Fibroblast of upper back skin (primary cell): ENCODE measurements around the gene TRIO.
"Not testable (repeated sequence)": the region's sequence is repeated elsewhere in the genome, so short reads cannot be mapped to it uniquely, and the experiment has no call there.

ENCODE experiments used
- DNase-seq: peaks from one replicate; pipeline ENCODE4 v3.0.0-alpha.2; 2013

The TRIO gene

DNA sequence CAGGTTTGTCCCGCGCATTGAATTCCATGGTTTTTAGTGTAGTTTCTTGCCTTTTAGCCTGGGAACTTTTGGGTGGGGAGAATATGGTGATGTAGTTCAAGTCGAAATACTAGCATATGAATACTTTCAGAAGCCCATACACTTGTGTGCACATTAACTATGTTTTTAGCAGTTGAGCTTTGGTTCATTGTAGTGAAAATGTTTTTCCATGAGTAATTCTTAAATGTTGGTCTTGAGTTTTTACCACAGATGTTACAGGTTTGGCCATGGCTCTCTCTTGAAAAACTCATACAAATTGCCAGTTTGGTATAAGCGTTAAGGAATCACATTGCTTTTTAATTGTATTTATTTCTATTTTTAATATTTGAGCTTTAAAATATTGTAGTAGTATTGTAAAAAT lies 45.6 kb downstream of the TRIO start:
- DNase-seq = peak; percentile 34

DNA sequence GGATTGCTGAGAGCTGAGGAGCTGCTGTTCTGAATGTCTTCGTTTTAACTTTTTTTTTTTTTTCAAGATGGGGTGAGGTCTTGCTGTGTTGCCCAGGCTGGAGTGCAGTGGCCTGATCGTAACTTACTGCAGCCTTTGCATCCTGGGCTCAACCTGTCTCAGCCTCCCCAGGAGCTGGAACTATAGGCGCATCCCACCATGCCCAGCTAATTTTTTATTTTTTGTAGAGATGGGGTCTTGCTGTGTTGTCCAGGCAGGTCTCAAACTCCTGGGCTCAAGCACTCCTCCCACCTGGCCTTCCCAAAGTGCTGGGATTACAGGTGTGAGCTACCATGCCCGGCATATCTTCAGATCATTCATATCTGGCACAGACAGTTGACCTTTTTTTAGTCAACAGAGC lies 46.5 kb downstream of the TRIO start:
- no peak for DNase-seq

DNA sequence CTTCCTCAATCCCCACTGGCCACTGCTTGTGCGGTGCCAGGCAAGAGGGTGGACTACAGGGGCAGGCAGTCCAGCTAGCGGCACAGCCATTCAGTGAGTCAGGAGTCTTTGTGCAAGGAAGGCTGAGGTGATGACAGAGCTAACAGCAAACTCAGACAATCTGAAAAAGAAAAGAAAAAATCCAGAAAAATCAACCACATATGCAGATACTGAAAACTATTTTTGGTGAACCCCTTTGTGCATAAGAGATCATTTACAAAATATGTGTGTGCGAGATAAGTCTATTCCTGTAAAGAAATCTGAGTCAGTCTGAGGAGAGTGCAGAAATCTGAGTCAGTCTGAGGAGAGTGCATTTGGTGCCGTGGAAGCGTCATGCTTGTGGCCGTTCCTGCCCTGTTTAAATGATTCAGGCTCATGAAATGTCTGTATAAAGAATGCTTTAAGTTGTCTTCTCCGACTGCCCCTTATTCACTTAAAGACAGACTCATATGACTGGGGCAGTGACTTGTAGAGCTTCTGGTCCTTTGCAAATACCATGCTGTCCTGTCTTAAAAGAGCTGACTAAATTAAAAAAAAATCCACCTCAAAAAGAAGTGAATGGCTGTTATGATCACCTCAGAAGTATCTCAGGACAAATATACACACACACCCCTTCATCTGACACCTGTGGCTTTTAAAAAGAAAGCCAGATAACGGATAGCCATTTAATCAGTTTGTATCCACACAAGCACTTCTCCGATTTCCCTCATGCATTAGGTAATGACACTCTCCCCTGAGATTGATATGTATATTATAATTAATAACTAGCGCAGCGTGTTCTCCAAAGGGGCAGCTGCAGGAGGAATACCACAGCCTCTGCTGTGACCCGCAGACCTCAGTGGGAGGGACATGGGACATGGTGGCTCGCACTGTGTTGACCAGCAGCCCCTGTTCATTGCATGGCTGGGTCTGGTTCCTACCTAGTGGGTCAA lies 47.3 kb downstream of the TRIO start:
- peak; percentile 99 for DNase-seq

- no peak for DNase-seq
Measured at GRCh38 chr5:14191325-14191724, 48.2 kb downstream of the TRIO start.

- DNase-seq = peak; percentile 84
Measured at GRCh38 chr5:14193496-14193895, 50.4 kb downstream of the TRIO start.

DNA sequence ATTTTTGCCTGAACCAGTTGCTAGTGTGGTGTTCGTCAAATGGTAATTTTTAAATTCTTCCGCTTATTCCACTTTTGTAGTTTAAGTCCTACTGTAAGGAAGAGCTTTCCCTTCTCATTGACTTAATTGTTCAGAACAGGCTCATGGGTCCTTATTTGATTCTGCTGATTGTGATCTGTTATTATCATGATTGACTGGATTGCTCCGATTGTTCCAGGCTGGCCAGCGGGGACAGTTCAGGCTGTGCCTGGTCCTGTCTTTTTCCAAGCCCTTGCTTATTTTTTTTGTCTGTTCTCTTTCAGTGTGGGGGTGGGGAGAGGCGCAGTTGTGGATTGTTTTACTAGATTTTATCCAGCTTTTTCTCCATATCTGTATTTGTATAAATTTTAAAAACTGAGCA lies 52.4 kb downstream of the TRIO start:
- no peak for DNase-seq

GRCh38 chr5:14197056-14197455 lies 53.9 kb downstream of the TRIO start:
- DNase-seq = no peak

- DNase-seq = no peak
Measured at GRCh38 chr5:14199902-14200301, 56.8 kb downstream of the TRIO start.

DNA sequence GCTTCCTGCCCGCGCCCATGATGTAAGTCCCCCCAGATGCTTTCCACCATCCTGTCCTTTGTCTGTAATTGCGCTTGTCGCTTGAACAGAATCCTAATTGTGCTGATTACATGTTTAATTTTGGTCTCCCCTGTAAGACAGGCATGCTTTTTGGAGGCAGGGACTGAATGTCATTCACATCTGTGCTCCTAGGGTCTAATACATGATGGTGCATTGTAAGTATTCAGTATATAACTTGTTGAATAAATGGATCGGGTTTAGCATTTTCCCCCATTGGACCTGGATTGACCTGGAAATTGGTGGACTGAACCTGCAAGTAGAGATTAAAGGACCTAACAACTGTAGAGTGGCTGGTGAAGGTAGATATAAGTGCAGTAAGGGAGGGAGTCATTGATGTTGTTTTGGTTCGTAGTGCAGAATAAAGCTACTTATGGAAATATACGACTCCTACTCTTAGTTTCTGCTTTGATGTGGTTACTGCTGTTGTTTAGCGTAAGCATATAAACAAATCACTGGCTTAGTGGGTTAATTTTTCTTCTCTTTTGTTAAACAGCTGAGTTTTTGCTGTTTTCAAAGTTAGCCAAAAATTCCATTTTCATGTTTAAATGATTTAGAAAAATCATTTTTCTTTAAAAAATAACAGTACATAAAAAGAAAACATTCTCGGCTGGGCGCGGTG lies 57.3 kb downstream of the TRIO start:
- DNase-seq = no peak

DNA sequence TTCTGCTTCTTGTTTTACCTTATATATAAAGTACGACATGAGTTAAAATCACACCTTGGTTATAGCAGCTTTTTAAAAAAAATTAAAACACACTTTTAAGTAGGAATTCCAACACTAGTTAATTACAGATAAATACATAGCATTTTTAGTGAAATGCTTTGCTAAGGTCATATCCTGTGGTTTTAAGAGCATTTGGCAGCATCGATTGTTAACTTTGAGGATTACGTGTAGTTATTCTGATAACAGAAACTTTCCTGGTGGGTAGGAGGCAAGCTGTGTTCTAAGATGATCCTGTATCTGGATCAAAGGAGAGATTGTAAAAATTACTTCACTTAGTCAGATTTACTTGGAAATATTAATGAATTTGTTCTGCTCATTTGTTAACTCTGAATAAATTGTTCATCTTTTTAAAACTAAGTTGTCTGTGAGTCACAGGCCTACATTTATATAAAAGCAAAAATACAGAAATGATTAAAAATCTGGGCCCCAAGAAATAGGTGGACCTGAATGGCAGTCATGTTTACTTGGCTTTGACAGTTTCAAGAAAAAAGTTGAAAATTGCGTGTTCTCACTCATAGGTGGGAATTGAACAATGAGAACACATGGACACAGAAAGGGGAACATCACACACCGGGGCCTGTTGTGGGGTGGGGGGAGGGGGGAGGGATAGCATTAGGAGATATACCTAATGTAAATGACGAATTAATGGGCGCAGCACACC lies 58.3 kb downstream of the TRIO start:
- DNase-seq = peak; percentile 45

- peak; percentile 72 for DNase-seq
Measured at GRCh38 chr5:14202462-14202861, 59.3 kb downstream of the TRIO start.

GRCh38 chr5:14204011-14204670 lies 61.0 kb downstream of the TRIO start:
- no peak for DNase-seq

GRCh38 chr5:14204785-14205321 lies 61.7 kb downstream of the TRIO start:
- DNase-seq = peak; percentile 76

GRCh38 chr5:14206028-14206725 lies 63.0 kb downstream of the TRIO start:
- peak; percentile 53 for DNase-seq

DNA sequence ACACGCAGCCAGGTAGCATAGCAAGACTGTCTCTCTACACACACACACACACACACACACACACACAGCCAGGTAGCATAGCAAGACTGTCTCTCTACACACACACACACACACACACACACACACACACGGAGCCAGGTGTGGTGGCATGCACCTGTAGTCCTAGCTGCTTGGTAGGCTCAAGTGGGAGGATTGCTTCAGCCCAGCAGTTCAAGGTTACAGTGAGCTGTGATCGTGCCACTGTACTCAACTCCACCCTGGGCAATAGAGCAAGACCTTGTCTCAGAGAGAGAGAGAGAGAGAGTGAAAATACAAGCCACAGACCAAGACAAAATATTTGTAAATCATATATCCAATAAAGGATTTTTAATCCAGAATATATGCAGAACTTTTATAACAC lies 64.3 kb downstream of the TRIO start:
- DNase-seq = not testable (repeated sequence)

DNA sequence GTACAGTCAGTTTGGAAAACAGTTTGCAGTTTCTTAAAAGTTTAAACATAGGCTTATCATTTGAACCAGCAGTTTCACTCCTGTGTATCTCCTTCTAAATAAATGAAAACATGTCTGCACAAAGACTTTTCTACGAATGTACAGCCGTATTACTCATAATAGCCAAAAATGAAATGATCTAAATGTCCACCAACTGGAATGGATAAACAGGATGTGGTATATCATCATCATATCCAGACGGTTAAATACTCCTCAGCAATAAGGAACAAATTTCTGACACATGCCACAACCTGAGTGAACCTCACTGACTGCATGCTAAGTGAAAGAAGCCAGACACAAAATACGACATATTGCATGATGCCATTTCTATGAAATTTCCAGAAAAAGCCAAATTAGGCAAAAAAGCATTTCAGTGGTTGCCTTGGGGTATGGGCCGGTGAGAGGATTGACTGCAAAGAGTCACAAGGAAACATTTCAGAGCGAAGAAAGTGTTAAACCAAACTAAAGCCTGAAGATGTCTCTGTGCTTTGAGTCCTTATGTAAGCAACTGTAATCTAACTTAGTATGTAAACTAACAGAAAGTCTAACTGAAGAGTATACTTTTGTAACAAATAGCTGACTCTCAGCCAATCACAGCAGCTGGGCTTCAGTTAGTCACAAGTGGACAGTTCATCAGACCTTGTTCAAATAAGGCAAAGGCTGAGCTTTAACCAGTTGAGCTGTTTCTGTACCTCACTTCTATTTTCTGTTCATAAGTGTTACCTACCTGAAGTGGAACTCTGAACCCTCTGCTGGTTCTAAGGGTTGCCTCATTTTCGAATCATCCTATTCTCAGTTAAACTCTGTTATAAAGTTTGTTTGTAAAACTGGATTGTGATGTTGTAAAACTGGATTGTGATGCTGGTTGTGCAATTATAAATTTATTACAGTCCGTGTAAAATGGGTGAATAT lies 65.2 kb downstream of the TRIO start:
- peak; percentile 89 for DNase-seq

GRCh38 chr5:14209222-14209822 lies 66.2 kb downstream of the TRIO start:
- no peak for DNase-seq

DNA sequence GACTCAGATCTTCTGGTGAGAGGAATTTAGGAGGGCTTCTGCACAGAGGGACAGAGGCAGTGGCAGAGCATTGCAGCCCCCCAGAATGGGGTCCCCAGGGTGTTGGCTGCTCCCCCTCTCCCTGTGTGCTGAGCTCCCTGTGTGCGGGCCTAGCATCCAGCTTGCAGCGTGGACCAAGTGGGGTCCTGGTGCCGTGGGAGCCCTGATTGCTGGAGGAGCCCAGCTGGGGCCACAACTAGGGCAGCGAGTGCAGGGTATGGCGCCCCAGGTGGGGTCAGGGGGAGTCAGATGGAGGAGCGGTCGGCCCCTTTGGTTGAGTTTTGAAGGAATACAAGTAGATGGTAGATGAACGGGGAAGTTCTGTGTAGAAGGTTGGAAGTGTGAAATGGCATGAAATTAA lies 66.7 kb downstream of the TRIO start:
- no peak for DNase-seq

DNA sequence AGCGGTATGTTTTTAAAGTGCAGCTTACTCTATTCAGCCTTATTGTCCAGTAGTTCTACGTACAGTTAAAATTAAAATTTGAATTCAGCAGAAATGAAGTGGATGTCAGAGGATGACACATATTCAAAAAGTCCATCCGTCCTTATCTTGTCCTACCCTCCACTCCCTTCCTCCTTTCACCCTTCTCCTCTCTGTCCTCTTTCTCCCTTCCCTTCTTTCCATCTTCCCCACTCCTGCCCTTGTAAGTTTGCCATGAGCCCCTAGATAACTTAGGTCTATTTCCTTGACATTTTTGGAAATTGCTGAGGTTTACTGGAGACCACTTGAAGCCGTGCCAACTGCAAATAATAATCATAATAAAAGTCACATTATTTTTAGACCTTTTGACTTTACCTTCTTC lies 67.6 kb downstream of the TRIO start:
- no peak for DNase-seq
